Measurements from ENCODE around the gene MMP15.

DNA sequence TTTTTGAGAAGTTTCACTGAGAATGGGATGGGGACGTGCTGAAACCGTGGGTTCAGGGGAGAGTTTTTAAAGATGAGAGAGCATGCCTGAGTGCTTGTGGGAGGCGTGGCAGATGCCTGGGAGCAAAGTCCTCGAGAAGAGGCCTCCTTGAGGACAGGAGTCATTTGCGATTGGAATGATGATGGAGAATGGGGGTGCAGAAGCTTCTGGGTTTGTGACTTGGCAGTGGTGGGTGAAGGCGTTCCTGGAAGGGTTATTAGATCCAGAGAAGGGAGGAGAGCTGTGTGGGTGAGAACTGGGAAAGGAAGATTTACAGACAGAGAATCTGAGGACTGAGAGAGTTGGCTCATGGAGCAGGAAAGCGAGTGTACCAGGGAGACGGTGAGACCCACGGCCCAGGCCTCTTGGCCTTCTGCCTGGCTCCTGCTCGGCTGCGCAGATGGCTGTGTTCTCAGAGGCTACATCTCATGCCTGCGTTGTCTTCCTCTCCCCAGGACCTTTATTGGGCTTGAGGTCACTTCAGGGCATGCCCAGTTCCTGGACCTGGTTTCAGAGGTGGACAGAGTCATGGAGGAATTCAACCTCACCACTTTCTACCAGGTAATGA, 8.6 kb upstream of the MMP15 start:
- TF ChIP-seq POLR2AphosphoS5 (IDR thresholded peaks at IDR 0.05; ENCODE audit: insufficient read depth, low read depth, low read length) (no peak), EZH2 (IDR thresholded peaks at IDR 0.05; ENCODE audit: borderline replicate concordance, low read depth, low read length, severe bottlenecking) (no peak)
- TF ChIP-seq, protein P1, sequence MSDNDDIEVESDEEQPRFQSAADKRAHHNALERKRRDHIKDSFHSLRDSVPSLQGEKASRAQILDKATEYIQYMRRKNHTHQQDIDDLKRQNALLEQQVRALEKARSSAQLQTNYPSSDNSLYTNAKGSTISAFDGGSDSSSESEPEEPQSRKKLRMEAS (IDR thresholded peaks at IDR 0.05; ENCODE audit: insufficient read depth, insufficient read length): no peak

All from endothelial cell of umbilical vein (primary cell).